ENCODE results near the gene PYGO1.
A peak's percentile ranks its signal among the peaks of the same experiment; 100 is the strongest.
"Not testable (repeated sequence)": the region's sequence is repeated elsewhere in the genome, so short reads cannot be mapped to it uniquely, and the experiment has no call there.

PYGO1 gene

GRCh38 chr15:55588070-55588814 lies at the start of gene PYGO1:
Gene PYGO1 (minus strand): TSS chr15:55588345. CDS start chr15:55587883, 462 bp downstream.
- peak; percentile 67 for DNase-seq

GRCh38 chr15:55637086-55637485 lies 48.9 kb upstream of the PYGO1 start:
- DNase-seq: no peak

- no peak for DNase-seq
These were observed 45.6 kb upstream of the PYGO1 start for GRCh38 chr15:55633731-55634130.

GRCh38 chr15:55632434-55632833 lies 44.3 kb upstream of the PYGO1 start:
- DNase-seq: no peak

- no peak for DNase-seq
These were observed 42.7 kb upstream of the PYGO1 start for GRCh38 chr15:55630858-55631257.

GRCh38 chr15:55628369-55628730 lies 40.2 kb upstream of the PYGO1 start:
- peak; percentile 34 for DNase-seq

- DNase-seq: peak; percentile 83
These were observed 39.7 kb upstream of the PYGO1 start for GRCh38 chr15:55627730-55628368.

- DNase-seq: peak; percentile 14
These were observed 31.6 kb upstream of the PYGO1 start for GRCh38 chr15:55619783-55620182.

GRCh38 chr15:55618387-55618786 lies 30.2 kb upstream of the PYGO1 start:
- DNase-seq: no peak

GRCh38 chr15:55615445-55615844 lies 27.3 kb upstream of the PYGO1 start:
- no peak for DNase-seq

GRCh38 chr15:55613727-55614126 lies 25.6 kb upstream of the PYGO1 start:
- DNase-seq: no peak

- DNase-seq: no peak
These were observed 18.1 kb upstream of the PYGO1 start for GRCh38 chr15:55606214-55606613.

- DNase-seq: no peak
These were observed 13.2 kb upstream of the PYGO1 start for GRCh38 chr15:55601374-55601773.

- DNase-seq: no peak
These were observed 11.3 kb upstream of the PYGO1 start for GRCh38 chr15:55599439-55599838.

GRCh38 chr15:55593019-55593418 lies 4.9 kb upstream of the PYGO1 start:
- not testable (repeated sequence) for DNase-seq

- DNase-seq: no peak
These were observed 2.6 kb upstream of the PYGO1 start for GRCh38 chr15:55590788-55591187.

GRCh38 chr15:55589287-55589686 lies 1.1 kb upstream of the PYGO1 start:
- peak; percentile 10 for DNase-seq

GRCh38 chr15:55588815-55589115 lies 620 bp upstream of the PYGO1 start:
- DNase-seq: no peak

- peak; percentile 57 for DNase-seq
These were observed 650 bp downstream of the PYGO1 start for GRCh38 chr15:55587321-55588069.

- DNase-seq: no peak
These were observed 1.3 kb downstream of the PYGO1 start for GRCh38 chr15:55586808-55587207.

- no peak for DNase-seq
These were observed 11.2 kb downstream of the PYGO1 start for GRCh38 chr15:55576943-55577342.

- DNase-seq: no peak
These were observed 14.0 kb downstream of the PYGO1 start for GRCh38 chr15:55574096-55574495.

GRCh38 chr15:55573224-55573623 lies 14.9 kb downstream of the PYGO1 start:
- DNase-seq: no peak
